ENCODE measurements around the gene GFAP. TPM values are rescaled to one million over a fixed set of nuclear protein-coding genes. Genes with fewer than 3 reads are reported as not detected.

Gene GFAP
- total RNA-seq, 1 experiment from 2014 or later, result not detected

- Histone ChIP-seq H3K4me1 (replicated peaks) (peaks cover 20% of the 10 kb centered on the region), H3K4me3 (no peak overlapping the region), H3K27me3 (replicated peaks) (no peaks in the 10 kb centered on the region), H3K36me3 (peaks cover 95% of the 10 kb centered on the region), H3K9me3 (replicated peaks) (no peaks in the 10 kb centered on the region), H3K27ac (peak overlapping the region; percentile 43; the same call in 1 of the 2 replicates)
- no peak for DNase-seq (ENCODE audit: low read depth in 1 of 2, low spot score in 2 of 2)
These were observed 25.5 kb upstream of the GFAP start for GRCh38 chr17:44940768-44941167.

GRCh38 chr17:44940317-44940716 lies 25.0 kb upstream of the GFAP start:
- peaks cover 20% of the 10 kb centered on the region for H3K4me1 ChIP-seq (replicated peaks)
- H3K27ac ChIP-seq, result peak overlapping the region; percentile 43
- H3K4me3 ChIP-seq, result no peak overlapping the region
- peaks cover 95% of the 10 kb centered on the region for H3K36me3 ChIP-seq
- H3K27me3 ChIP-seq (replicated peaks), result no peaks in the 10 kb centered on the region
- peak in 1 of 2 experiments; percentile 49 for DNase-seq (ENCODE audit: low read depth in 1 of 2, low spot score in 2 of 2)
- no peaks in the 10 kb centered on the region for H3K9me3 ChIP-seq (replicated peaks)

GRCh38 chr17:44935116-44935515 lies 19.8 kb upstream of the GFAP start:
- Histone ChIP-seq H3K36me3 (peaks cover 98% of the 10 kb centered on the region), H3K9me3 (replicated peaks) (no peaks in the 10 kb centered on the region), H3K27me3 (replicated peaks) (no peaks in the 10 kb centered on the region), H3K4me1 (replicated peaks) (peaks cover 3% of the 10 kb centered on the region), H3K4me3 (no peak overlapping the region), H3K27ac (no peak overlapping the region)
- DNase-seq (ENCODE audit: low read depth in 1 of 2, low spot score in 2 of 2), result no peak

- no peak for DNase-seq (ENCODE audit: low read depth in 1 of 2, low spot score in 2 of 2)
- H3K27me3 ChIP-seq (replicated peaks), result no peaks in the 10 kb centered on the region
- no peak overlapping the region for H3K27ac ChIP-seq
- H3K4me1 ChIP-seq (replicated peaks), result no peaks in the 10 kb centered on the region
- H3K4me3 ChIP-seq, result no peak overlapping the region
- H3K9me3 ChIP-seq (replicated peaks), result no peaks in the 10 kb centered on the region
- peaks cover 98% of the 10 kb centered on the region for H3K36me3 ChIP-seq
These were observed 19.4 kb upstream of the GFAP start for GRCh38 chr17:44934745-44935105.

GRCh38 chr17:44933824-44934744 lies 18.8 kb upstream of the GFAP start:
- no peaks in the 10 kb centered on the region for H3K9me3 ChIP-seq (replicated peaks)

GRCh38 chr17:44932787-44933097 lies 17.4 kb upstream of the GFAP start:
- no peak overlapping the region for H3K27ac ChIP-seq
- no peaks in the 10 kb centered on the region for H3K27me3 ChIP-seq (replicated peaks)
- H3K4me3 ChIP-seq, result no peak overlapping the region
- no peaks in the 10 kb centered on the region for H3K9me3 ChIP-seq (replicated peaks)
- DNase-seq (ENCODE audit: low read depth in 1 of 2, low spot score in 2 of 2), result no peak
- H3K36me3 ChIP-seq, result peaks cover 98% of the 10 kb centered on the region
- no peaks in the 10 kb centered on the region for H3K4me1 ChIP-seq (replicated peaks)

More at GRCh38 chr17:44933824-44934744, 18.8 kb upstream of the GFAP start:
- Histone ChIP-seq H3K27me3 (replicated peaks) (no peaks in the 10 kb centered on the region), H3K4me3 (no peak overlapping the region), H3K36me3 (peaks cover 98% of the 10 kb centered on the region), H3K4me1 (replicated peaks) (no peaks in the 10 kb centered on the region), H3K27ac (no peak overlapping the region)
- DNase-seq (ENCODE audit: low read depth in 1 of 2, low spot score in 2 of 2), result no peak

- DNase-seq (ENCODE audit: low read depth in 1 of 2, low spot score in 2 of 2), result no peak
- Histone ChIP-seq H3K9me3 (replicated peaks) (no peaks in the 10 kb centered on the region), H3K27ac (no peak overlapping the region), H3K36me3 (peaks cover 98% of the 10 kb centered on the region), H3K4me3 (no peak overlapping the region), H3K27me3 (replicated peaks) (no peaks in the 10 kb centered on the region), H3K4me1 (replicated peaks) (no peaks in the 10 kb centered on the region)
These were observed 16.9 kb upstream of the GFAP start for GRCh38 chr17:44932096-44932786.

- H3K4me3 ChIP-seq, result no peak overlapping the region
- peaks cover 99% of the 10 kb centered on the region for H3K36me3 ChIP-seq
- H3K27me3 ChIP-seq (replicated peaks), result no peaks in the 10 kb centered on the region
- no peaks in the 10 kb centered on the region for H3K4me1 ChIP-seq (replicated peaks)
- DNase-seq (ENCODE audit: low read depth in 1 of 2, low spot score in 2 of 2), result no peak
- no peaks in the 10 kb centered on the region for H3K9me3 ChIP-seq (replicated peaks)
- no peak overlapping the region for H3K27ac ChIP-seq
These were observed 16.1 kb upstream of the GFAP start for GRCh38 chr17:44931376-44931775.

GRCh38 chr17:44930667-44931066 lies 15.4 kb upstream of the GFAP start:
- no peaks in the 10 kb centered on the region for H3K9me3 ChIP-seq (replicated peaks)
- no peak overlapping the region for H3K4me3 ChIP-seq
- no peaks in the 10 kb centered on the region for H3K27me3 ChIP-seq (replicated peaks)
- no peaks in the 10 kb centered on the region for H3K4me1 ChIP-seq (replicated peaks)
- no peak overlapping the region for H3K27ac ChIP-seq
- peaks cover 100% of the 10 kb centered on the region for H3K36me3 ChIP-seq
- no peak for DNase-seq (ENCODE audit: low read depth in 1 of 2, low spot score in 2 of 2)

GRCh38 chr17:44928950-44929720 lies 13.8 kb upstream of the GFAP start:
- no peak overlapping the region for H3K4me3 ChIP-seq
- H3K27me3 ChIP-seq (replicated peaks), result no peaks in the 10 kb centered on the region
- DNase-seq (ENCODE audit: low read depth in 1 of 2, low spot score in 2 of 2), result no peak
- H3K9me3 ChIP-seq (replicated peaks), result no peaks in the 10 kb centered on the region
- H3K27ac ChIP-seq, result no peak overlapping the region
- H3K4me1 ChIP-seq (replicated peaks), result no peaks in the 10 kb centered on the region
- H3K36me3 ChIP-seq, result peaks cover 95% of the 10 kb centered on the region

GRCh38 chr17:44928136-44928535 lies 12.8 kb upstream of the GFAP start:
- no peak overlapping the region for H3K4me3 ChIP-seq
- no peak overlapping the region for H3K27ac ChIP-seq
- peaks cover 3% of the 10 kb centered on the region; the same call in 1 of the 2 replicates for H3K4me1 ChIP-seq (replicated peaks)
- no peak for DNase-seq (ENCODE audit: low read depth in 1 of 2, low spot score in 2 of 2)
- H3K36me3 ChIP-seq, result peaks cover 85% of the 10 kb centered on the region
- H3K9me3 ChIP-seq (replicated peaks), result no peaks in the 10 kb centered on the region
- no peaks in the 10 kb centered on the region for H3K27me3 ChIP-seq (replicated peaks)

- Histone ChIP-seq H3K36me3 (peaks cover 80% of the 10 kb centered on the region), H3K4me3 (no peak overlapping the region), H3K9me3 (replicated peaks) (no peaks in the 10 kb centered on the region), H3K4me1 (replicated peaks) (peaks cover 3% of the 10 kb centered on the region; the same call in 1 of the 2 replicates), H3K27me3 (replicated peaks) (no peaks in the 10 kb centered on the region), H3K27ac (no peak overlapping the region)
- no peak for DNase-seq (ENCODE audit: low read depth in 1 of 2, low spot score in 2 of 2)
These were observed 12.4 kb upstream of the GFAP start for GRCh38 chr17:44927696-44928095.

GRCh38 chr17:44926821-44927525 lies 11.7 kb upstream of the GFAP start:
- H3K36me3 ChIP-seq, result peaks cover 73% of the 10 kb centered on the region
- DNase-seq (ENCODE audit: low read depth in 1 of 2, low spot score in 2 of 2), result no peak
- H3K4me3 ChIP-seq, result no peak overlapping the region
- no peak overlapping the region for H3K27ac ChIP-seq
- no peaks in the 10 kb centered on the region for H3K9me3 ChIP-seq (replicated peaks)
- no peaks in the 10 kb centered on the region for H3K27me3 ChIP-seq (replicated peaks)
- peaks cover 3% of the 10 kb centered on the region; the same call in 1 of the 2 replicates for H3K4me1 ChIP-seq (replicated peaks)
